Measurements from ENCODE around the gene C19orf25.

The C19orf25 gene

DNA sequence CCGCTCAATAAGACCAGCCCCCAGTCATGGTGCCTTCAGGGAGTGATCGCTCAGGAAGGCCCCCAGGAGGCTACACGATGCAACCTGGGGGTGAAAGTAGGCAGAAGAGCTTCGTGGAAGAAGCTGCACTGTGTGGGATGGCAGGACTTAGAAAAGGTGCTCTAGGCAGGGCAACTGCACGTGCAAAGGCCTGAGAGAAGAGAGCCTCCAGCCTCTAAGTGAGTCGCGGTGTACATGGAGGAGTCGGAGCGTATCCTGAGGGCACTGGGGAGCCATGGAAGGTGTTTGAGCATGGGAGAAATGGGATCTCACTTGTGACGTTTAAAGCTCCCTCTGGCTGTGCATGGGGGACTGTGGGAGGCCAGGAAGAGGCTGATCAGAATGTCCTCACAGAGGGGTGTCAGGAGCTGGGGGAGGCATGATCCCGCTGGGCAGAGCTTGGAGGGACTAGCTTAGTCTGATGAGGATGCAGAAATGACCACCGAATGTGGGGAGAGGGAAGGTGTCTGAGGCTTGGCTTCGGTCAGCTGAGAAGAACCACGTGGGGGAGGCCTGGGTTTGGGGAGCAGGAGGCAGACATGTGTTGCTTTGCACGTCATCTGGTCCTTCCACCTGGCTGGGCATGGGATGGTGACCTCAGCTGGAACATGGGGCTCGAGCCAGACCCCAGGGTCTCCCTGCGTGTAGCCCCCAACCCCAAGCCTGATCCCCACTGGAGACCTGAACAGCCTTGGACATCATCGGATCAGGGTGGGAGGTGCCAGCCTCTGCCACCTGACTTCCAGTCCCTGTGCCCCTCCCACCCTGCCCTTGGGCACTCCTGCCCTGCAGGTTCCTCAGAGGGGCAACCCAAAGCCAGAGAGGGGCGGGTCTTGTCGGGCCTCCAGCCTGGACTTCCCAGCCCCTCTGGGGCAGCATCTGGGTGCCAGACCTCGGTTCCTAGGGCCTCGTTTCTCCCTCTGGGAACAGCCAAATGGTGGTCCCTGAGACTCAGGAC, 28.0 kb downstream of the C19orf25 start:
- DNase-seq (ENCODE audit: low read depth), result no peak
- no peak for TF ChIP-seq CTCF (conservative IDR thresholded peaks at IDR 0.05; ENCODE audit: control insufficient read depth, insufficient read depth, low read depth, low read length)
- H3K4me3 ChIP-seq (ENCODE audit: control insufficient read depth, low read depth, low read length), result no peak overlapping the region

GRCh38 chr19:1449467-1450442, 29.3 kb downstream of the C19orf25 start, which contains the start of gene APC2:
Gene APC2, plus strand, starts transcription at chr19:1450121. Its CDS starts 2,881 bp downstream, at chr19:1453002.
- TF ChIP-seq CTCF (conservative IDR thresholded peaks at IDR 0.05; ENCODE audit: control insufficient read depth, insufficient read depth, low read depth, low read length), result no peak
- DNase-seq (ENCODE audit: low read depth), result no peak
- no peak within 1 kb of the TSS for H3K4me3 ChIP-seq (ENCODE audit: control insufficient read depth, low read depth, low read length)

- no peak for TF ChIP-seq CTCF (conservative IDR thresholded peaks at IDR 0.05; ENCODE audit: control insufficient read depth, insufficient read depth, low read depth, low read length)
- no peak overlapping the region for H3K4me3 ChIP-seq (ENCODE audit: control insufficient read depth, low read depth, low read length)
- DNase-seq (ENCODE audit: low read depth), result no peak
Measured at GRCh38 chr19:1447944-1448343, 31.1 kb downstream of the C19orf25 start.

DNA sequence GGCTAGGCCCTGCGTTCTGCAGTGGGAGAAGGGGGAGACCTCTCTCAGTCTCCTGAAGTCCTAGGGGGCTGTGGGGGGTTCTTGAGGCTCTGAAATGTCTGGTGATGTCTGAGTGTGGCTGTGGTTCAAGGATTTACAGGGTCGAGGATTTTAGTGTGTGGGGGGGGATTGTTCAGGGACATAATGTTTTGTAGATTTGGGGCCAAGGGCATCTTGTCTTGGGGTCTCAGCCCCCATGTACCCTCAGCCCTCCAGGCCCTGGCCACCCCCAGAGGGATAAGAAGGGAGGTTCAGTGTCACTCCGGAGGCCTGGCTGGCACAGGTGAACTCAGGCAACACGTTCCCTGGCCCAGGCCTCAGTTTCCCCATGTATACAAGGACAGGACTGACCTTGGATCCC, 31.5 kb downstream of the C19orf25 start:
- TF ChIP-seq CTCF (conservative IDR thresholded peaks at IDR 0.05; ENCODE audit: control insufficient read depth, insufficient read depth, low read depth, low read length), result no peak
- no peak for DNase-seq (ENCODE audit: low read depth)
- no peak overlapping the region for H3K4me3 ChIP-seq (ENCODE audit: control insufficient read depth, low read depth, low read length)

- H3K4me3 ChIP-seq (ENCODE audit: control insufficient read depth, low read depth, low read length), result no peak overlapping the region
- DNase-seq (ENCODE audit: low read depth), result no peak
- no peak for TF ChIP-seq CTCF (conservative IDR thresholded peaks at IDR 0.05; ENCODE audit: control insufficient read depth, insufficient read depth, low read depth, low read length)
Measured at GRCh38 chr19:1446713-1447481, 32.1 kb downstream of the C19orf25 start.
